HepG2 (cell line): Measurements from ENCODE around the gene PDS5B.

ENCODE experiments used
- RBFOX2 ChIP-seq: fragments of 200-400 bp; formaldehyde crosslinking; IDR thresholded peaks from 2 replicates; pipeline ENCODE4 v1.6.1; 2017; ENCODE audit warnings: low read depth, mild to moderate bottlenecking, low read length
- RELA ChIP-seq: sonication (generic); formaldehyde crosslinking; IDR thresholded peaks from 2 replicates; pipeline ENCODE4 v1.4.0; 2020; ENCODE audit warnings: missing genetic modification reagents
- REXO4 ChIP-seq: sonication (generic); formaldehyde crosslinking; IDR thresholded peaks from 2 replicates; pipeline ENCODE4 v1.8.0; 2022; ENCODE audit warnings: missing genetic modification reagents, mild to moderate bottlenecking, borderline replicate concordance
- TF ChIP-seq, protein P1 (sequence below): sonication (generic); formaldehyde crosslinking; IDR thresholded peaks from 2 replicates; pipeline ENCODE4 v1.5.0; 2020; ENCODE audit warnings: missing genetic modification reagents
- TF ChIP-seq, protein P2 (sequence below): sonication (generic); formaldehyde crosslinking; conservative IDR thresholded peaks from 2 replicates; pipeline ENCODE4 v1.4.0; 2020; ENCODE audit warnings: mild to moderate bottlenecking, missing genetic modification reagents, moderate library complexity
- TF ChIP-seq, protein P3 (sequence below): sonication (generic); formaldehyde crosslinking; IDR thresholded peaks from 2 replicates; pipeline ENCODE4 v1.5.0; 2020; ENCODE audit warnings: mild to moderate bottlenecking, missing genetic modification reagents
- TF ChIP-seq, protein P4 (sequence below): sonication (generic); formaldehyde crosslinking; IDR thresholded peaks from 2 replicates; pipeline ENCODE4 v1.8.1; 2022; ENCODE audit warnings: low read depth, mild to moderate bottlenecking, missing genetic modification reagents

DNA sequence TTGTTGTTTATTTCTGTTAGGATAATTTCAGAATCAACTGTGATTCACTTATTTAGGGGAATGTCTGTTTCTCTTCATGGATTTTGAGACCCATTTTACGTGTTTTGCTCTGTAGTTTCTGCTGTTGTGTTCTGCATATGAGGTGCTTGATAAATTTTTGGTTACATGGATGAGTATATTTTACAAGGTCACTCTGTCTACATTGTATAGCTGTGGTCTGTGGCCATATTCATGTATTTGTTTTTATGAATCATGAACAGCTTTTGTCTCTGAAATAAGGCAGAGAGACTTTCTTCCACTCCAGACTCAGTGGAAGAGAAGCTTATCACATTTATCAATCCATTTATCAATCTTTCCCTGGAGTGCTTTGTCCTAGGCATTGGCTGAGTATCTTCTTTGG, 56.6 kb downstream of the PDS5B start:
- TF ChIP-seq, protein P1, sequence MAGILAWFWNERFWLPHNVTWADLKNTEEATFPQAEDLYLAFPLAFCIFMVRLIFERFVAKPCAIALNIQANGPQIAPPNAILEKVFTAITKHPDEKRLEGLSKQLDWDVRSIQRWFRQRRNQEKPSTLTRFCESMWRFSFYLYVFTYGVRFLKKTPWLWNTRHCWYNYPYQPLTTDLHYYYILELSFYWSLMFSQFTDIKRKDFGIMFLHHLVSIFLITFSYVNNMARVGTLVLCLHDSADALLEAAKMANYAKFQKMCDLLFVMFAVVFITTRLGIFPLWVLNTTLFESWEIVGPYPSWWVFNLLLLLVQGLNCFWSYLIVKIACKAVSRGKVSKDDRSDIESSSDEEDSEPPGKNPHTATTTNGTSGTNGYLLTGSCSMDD (CRISPR knock-in tag) = no peak
- TF ChIP-seq, protein P2, sequence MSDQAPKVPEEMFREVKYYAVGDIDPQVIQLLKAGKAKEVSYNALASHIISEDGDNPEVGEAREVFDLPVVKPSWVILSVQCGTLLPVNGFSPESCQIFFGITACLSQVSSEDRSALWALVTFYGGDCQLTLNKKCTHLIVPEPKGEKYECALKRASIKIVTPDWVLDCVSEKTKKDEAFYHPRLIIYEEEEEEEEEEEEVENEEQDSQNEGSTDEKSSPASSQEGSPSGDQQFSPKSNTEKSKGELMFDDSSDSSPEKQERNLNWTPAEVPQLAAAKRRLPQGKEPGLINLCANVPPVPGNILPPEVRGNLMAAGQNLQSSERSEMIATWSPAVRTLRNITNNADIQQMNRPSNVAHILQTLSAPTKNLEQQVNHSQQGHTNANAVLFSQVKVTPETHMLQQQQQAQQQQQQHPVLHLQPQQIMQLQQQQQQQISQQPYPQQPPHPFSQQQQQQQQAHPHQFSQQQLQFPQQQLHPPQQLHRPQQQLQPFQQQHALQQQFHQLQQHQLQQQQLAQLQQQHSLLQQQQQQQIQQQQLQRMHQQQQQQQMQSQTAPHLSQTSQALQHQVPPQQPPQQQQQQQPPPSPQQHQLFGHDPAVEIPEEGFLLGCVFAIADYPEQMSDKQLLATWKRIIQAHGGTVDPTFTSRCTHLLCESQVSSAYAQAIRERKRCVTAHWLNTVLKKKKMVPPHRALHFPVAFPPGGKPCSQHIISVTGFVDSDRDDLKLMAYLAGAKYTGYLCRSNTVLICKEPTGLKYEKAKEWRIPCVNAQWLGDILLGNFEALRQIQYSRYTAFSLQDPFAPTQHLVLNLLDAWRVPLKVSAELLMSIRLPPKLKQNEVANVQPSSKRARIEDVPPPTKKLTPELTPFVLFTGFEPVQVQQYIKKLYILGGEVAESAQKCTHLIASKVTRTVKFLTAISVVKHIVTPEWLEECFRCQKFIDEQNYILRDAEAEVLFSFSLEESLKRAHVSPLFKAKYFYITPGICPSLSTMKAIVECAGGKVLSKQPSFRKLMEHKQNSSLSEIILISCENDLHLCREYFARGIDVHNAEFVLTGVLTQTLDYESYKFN = no peak
- TF ChIP-seq RBFOX2 (no peak), RELA (CRISPR knock-in tag) (no peak), REXO4 (no peak)
- TF ChIP-seq, protein P3, sequence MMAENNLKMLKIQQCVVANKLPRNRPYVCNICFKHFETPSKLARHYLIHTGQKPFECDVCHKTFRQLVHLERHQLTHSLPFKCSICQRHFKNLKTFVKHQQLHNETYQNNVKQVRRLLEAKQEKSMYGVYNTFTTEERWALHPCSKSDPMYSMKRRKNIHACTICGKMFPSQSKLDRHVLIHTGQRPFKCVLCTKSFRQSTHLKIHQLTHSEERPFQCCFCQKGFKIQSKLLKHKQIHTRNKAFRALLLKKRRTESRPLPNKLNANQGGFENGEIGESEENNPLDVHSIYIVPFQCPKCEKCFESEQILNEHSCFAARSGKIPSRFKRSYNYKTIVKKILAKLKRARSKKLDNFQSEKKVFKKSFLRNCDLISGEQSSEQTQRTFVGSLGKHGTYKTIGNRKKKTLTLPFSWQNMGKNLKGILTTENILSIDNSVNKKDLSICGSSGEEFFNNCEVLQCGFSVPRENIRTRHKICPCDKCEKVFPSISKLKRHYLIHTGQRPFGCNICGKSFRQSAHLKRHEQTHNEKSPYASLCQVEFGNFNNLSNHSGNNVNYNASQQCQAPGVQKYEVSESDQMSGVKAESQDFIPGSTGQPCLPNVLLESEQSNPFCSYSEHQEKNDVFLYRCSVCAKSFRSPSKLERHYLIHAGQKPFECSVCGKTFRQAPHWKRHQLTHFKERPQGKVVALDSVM (CRISPR knock-in tag) = no peak
- TF ChIP-seq, protein P4, sequence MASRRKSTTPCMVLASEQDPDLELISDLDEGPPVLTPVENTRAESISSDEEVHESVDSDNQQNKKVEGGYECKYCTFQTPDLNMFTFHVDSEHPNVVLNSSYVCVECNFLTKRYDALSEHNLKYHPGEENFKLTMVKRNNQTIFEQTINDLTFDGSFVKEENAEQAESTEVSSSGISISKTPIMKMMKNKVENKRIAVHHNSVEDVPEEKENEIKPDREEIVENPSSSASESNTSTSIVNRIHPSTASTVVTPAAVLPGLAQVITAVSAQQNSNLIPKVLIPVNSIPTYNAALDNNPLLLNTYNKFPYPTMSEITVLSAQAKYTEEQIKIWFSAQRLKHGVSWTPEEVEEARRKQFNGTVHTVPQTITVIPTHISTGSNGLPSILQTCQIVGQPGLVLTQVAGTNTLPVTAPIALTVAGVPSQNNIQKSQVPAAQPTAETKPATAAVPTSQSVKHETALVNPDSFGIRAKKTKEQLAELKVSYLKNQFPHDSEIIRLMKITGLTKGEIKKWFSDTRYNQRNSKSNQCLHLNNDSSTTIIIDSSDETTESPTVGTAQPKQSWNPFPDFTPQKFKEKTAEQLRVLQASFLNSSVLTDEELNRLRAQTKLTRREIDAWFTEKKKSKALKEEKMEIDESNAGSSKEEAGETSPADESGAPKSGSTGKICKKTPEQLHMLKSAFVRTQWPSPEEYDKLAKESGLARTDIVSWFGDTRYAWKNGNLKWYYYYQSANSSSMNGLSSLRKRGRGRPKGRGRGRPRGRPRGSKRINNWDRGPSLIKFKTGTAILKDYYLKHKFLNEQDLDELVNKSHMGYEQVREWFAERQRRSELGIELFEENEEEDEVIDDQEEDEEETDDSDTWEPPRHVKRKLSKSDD (CRISPR knock-in tag) = no peak
